Heart right ventricle (tissue), 16 donors: ENCODE data around the gene APLN. TPM values are rescaled to one million over a fixed set of nuclear protein-coding genes. Genes with fewer than 3 reads are reported as not detected.
A peak's percentile ranks its signal among the peaks of the same experiment; 100 is the strongest.

Source experiments
- ATAC-seq, 8 donors: fragments of 200-7000 bp; cut with Tn5 transposase; one replicate each; pipeline ENCODE4 v1.9.1; 2020; ENCODE audit warnings: mild to moderate bottlenecking in 8 of 8, moderate library complexity in 8 of 8, moderate number of reproducible peaks in 1 of 8
- DNase-seq, 2 donors: peaks; one replicate each; pipeline ENCODE4 v3.0.0-alpha.2; 2020
- H3K27ac ChIP-seq, 10 donors: fragments of 200-600 bp; sonication (generic) in 2 of 10; one replicate each; pipeline versions ENCODE4 v1.5.0 to v1.8.0; 2020 to 2022; ENCODE audit warnings: mild to moderate bottlenecking in 3 of 10
- H3K27me3 ChIP-seq, 7 donors: fragments of 200-600 bp; one replicate each; pipeline ENCODE4 v1.8.0; 2021 to 2022; ENCODE audit warnings: mild to moderate bottlenecking in 2 of 7
- H3K36me3 ChIP-seq, 9 donors: fragments of 200-600 bp; sonication (generic) in 1 of 9; one replicate each; pipeline versions ENCODE4 v1.5.0 to v1.8.0; 2020 to 2022; ENCODE audit warnings: mild to moderate bottlenecking in 2 of 9
- H3K4me1 ChIP-seq, 9 donors: fragments of 200-600 bp; sonication (generic) in 1 of 9; one replicate each; pipeline versions ENCODE4 v1.5.0 to v1.8.0; 2020 to 2022; ENCODE audit warnings: mild to moderate bottlenecking in 4 of 9
- H3K4me3 ChIP-seq, 10 donors: fragments of 200-600 bp; sonication (generic) in 2 of 10; one replicate each; pipeline versions ENCODE4 v1.5.0 to v1.8.0; 2020 to 2022; ENCODE audit warnings: mild to moderate bottlenecking in 7 of 10, moderate library complexity in 2 of 10
- H3K9me3 ChIP-seq, 11 donors: fragments of 200-600 bp in 10 of 11; sonication (generic) in 2 of 11; one replicate each; pipeline versions ENCODE4 v1.5.0 to v1.8.0; 2013 to 2022; ENCODE audit warnings: mild to moderate bottlenecking in 2 of 11, control low read depth in 1 of 11, moderate library complexity in 1 of 11
- WGBS, 2 donors: extraction: QIAGEN DNeasy Blood & Tissue Kit; methylation state at CpG; one replicate each; pipeline ENCODE4 v1.1.7; 2013; ENCODE audit warnings: inconsistent platforms in 1 of 2; 5-methylcytosine and 5-hydroxymethylcytosine counted together
- intact Hi-C, 10 donors: fragments of 100-400 bp; cut with DNase I; formaldehyde crosslinking; loops; one replicate each; pipeline versions ENCODE4 v1.11.1 to v1.14.2; 2022
- polyA plus RNA-seq, 2 donors: library from polyadenylated mRNA; stranded (reverse); fragments of 200-250 nt; gene quantifications; one replicate each; pipeline ENCODE4 v1.2.3, GENCODE V29; 2013
- total RNA-seq, 10 donors: library from RNA; stranded (reverse); fragmentation: NEBNext Ultra II Directional in 3 of 10; extraction: Animal tissue kit (Norgen Biotek cat#: 25700) in 3 of 10; gene quantifications; one replicate each; pipeline versions ENCODE4 v1.2.1 to v1.2.4, GENCODE V29; 2021 to 2023
- TF ChIP-seq, protein P1 (sequence below), 9 donors: fragments of 200-600 bp; sonication (generic) in 2 of 9; IDR thresholded peaks; one replicate each; pipeline versions ENCODE4 v1.5.0 to v1.8.0; 2021 to 2022; ENCODE audit warnings: antibody characterized with exemption in 9 of 9, mild to moderate bottlenecking in 5 of 9, moderate library complexity in 1 of 9
- donor health status: Arrhythmogenic right ventricular cardiomyopathy.
- donor health status: ischemic (EF 13 %, LVEDD 7.1; RV severe dilation, severe dysfunction).
- donor health status: healthy with polysubstance abuse.
- donor health status: DM: no; HTN: yes; CAD: no.
- donor health status: DM: no; HTN: no; CAD: no.
- donor health status: ischemic (EF 25% LVEDD 6.9; RV normal size, moderate dysfunction).
- donor health status: ischemic (EF 25% LVEDD 5.7; RV mildly dilated, moderate dysfunction).
- donor health status: healthy.
- donor health status: DM: yes; HTN: yes; CAD: no.
- donor health status: Ischemic cardiomyopathy.
- donor health status: ischemic (EF 35%, LVEDD 5.7; RV mildly dilated, moderate dysfunction).
- donor health status: nonischemic (EF 11% LVEDD 7.7; RV severe dilation, severe dysfunction).
- donor health status: DM: yes; HTN: yes; CAD: no.
- donor health status: PGD.
- donor health status: ischemic (EF 29% LVEDD 5.4; RV normal size, mild dysfunction).
- donor health status: nonischemic (EF 23%, LVEDD 6.1; RV moderate dilation, normal function).

Gene APLN
- total and polyA plus RNA-seq, 12 donors = 2.7 to 44.7 (median 13.3) TPM

DNA sequence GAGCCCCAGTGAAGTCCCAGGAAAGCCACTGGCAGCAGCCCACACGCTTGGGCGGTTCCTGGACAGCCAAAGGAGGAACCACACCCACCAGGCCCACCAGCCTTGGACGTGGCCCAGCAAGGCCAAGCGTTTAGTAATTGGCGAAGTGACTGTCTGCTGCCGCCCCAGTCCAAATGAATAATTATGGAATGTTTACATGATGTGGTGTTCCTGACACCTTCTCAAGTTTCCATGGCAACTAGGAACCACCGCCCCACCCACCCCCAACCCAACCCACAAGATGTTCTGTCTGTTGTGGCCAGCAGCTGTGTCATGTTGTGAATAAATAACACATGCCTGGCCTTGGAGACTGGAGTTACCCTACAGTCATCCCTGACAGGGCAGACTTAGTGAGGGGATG lies 22.3 kb downstream of the APLN start:
- no peaks in the 10 kb centered on the region for H3K27me3 ChIP-seq
- WGBS, 2 donors = 79 to 83% methylated on average over 7 of the region's 7 CpGs
- intact Hi-C loops = loop anchor here in 3 of 10 donors (10.0 kb wide), 3 partner anchors 192 to 212 kb away; partner anchors contain the start of gene ZDHHC9 (in 1 of the 3)
- ATAC-seq = no peak
- no peak overlapping the region for H3K4me3 ChIP-seq
- no peaks in the 10 kb centered on the region for H3K36me3 ChIP-seq
- H3K4me1 ChIP-seq = peaks cover 0 to 15% (median 3%) of the 10 kb centered on the region in 9 donors
- H3K9me3 ChIP-seq = no peaks in the 10 kb centered on the region
- H3K27ac ChIP-seq = no peak overlapping the region
- DNase-seq = no peak
- TF ChIP-seq, protein P1, sequence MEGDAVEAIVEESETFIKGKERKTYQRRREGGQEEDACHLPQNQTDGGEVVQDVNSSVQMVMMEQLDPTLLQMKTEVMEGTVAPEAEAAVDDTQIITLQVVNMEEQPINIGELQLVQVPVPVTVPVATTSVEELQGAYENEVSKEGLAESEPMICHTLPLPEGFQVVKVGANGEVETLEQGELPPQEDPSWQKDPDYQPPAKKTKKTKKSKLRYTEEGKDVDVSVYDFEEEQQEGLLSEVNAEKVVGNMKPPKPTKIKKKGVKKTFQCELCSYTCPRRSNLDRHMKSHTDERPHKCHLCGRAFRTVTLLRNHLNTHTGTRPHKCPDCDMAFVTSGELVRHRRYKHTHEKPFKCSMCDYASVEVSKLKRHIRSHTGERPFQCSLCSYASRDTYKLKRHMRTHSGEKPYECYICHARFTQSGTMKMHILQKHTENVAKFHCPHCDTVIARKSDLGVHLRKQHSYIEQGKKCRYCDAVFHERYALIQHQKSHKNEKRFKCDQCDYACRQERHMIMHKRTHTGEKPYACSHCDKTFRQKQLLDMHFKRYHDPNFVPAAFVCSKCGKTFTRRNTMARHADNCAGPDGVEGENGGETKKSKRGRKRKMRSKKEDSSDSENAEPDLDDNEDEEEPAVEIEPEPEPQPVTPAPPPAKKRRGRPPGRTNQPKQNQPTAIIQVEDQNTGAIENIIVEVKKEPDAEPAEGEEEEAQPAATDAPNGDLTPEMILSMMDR (IDR thresholded peaks at IDR 0.05) = no peak

DNA sequence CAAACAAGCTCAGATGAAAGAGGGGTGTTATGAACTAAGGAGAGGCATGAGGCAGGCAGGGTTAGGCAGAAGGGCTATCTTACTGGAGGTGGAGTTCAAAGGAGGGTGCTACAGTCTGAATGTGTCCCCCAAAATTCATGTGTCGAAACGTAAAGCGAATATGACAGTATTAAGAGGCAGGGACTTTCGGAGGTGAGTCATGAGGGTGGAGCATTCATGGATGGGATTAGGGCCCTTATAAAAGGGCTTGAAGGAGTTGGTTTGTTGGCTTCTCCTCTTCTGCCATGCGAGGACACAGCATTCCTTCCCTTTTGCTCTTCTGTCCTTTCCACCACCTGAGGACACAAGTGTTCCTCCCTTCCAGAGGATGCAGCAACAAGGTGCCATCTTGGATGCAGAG lies 22.9 kb downstream of the APLN start:
- 94 to 100% methylated on average over 5 of the region's 5 CpGs for WGBS, 2 donors
- TF ChIP-seq, protein P1 (IDR thresholded peaks at IDR 0.05) = no peak
- DNase-seq (no peak), ATAC-seq (no peak)
- intact Hi-C loops = loop anchor here in 3 of 10 donors (10.0 kb wide), 3 partner anchors 193 to 213 kb away; partner anchors contain the start of gene ZDHHC9 (in 1 of the 3)
- no peak overlapping the region for H3K4me3 ChIP-seq
- H3K9me3 ChIP-seq = no peaks in the 10 kb centered on the region
- H3K27me3 ChIP-seq = no peaks in the 10 kb centered on the region
- peaks cover 0 to 13% (median 3%) of the 10 kb centered on the region in 9 donors for H3K4me1 ChIP-seq
- no peak overlapping the region for H3K27ac ChIP-seq
- no peaks in the 10 kb centered on the region for H3K36me3 ChIP-seq

DNA sequence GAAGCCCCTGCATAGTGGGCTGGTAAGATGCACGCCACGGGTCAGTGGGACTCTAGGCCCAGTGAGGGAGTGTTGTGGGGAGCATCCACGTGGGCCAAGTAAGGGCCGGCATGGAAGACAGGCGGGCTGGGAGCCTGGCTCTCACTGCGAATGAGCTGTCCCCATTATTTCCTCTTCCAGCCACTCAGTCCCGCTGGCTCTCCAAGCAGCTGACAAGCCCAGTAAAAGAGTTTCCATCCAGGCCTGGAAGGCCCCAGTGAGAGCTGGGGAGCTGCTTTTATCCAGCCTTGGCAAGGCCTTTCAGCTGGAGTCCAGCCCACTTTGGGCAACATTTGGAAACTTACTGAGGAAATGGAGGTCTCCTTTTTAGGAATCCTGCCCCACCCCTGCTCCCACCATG lies 24.9 kb downstream of the APLN start:
- intact Hi-C loops = loop anchor here in 3 of 10 donors (10.0 kb wide), 3 partner anchors 195 to 215 kb away; partner anchors contain the start of gene ZDHHC9 (in 1 of the 3)
- Histone ChIP-seq H3K4me1 (peaks cover 0 to 13% (median 3%) of the 10 kb centered on the region in 9 donors), H3K36me3 (no peaks in the 10 kb centered on the region), H3K4me3 (no peak overlapping the region), H3K27me3 (no peaks in the 10 kb centered on the region), H3K9me3 (no peaks in the 10 kb centered on the region), H3K27ac (peak overlapping the region in 4 of 10 donors; percentile 7 to 73 (median 46))
- ATAC-seq (peak; percentile 50 to 81 (median 74)), DNase-seq (no peak)
- TF ChIP-seq, protein P1 (IDR thresholded peaks at IDR 0.05) = no peak
- WGBS, 2 donors = 41 to 45% methylated on average over 6 to 7 of the region's 7 CpGs

DNA sequence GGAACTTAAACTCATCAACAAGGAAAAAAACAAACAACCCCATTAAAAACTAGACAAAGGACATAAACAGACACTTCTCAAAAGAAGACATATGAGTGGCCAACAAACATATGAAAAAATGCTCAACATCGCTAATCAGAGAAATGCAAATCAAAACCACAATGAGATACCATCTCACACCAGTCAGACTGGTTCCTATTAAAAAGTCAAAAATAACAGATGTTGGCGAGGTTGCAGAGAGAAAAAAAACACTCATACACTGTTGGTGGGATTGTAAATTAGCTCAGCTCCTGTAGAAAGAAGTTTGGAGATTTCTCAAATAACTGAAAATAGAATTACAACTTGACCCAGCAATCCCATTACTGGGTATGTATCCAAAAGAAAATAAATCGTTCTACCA lies 28.7 kb downstream of the APLN start:
- Histone ChIP-seq H3K4me1 (peaks cover 0 to 13% (median 3%) of the 10 kb centered on the region in 9 donors), H3K4me3 (no peak overlapping the region), H3K27me3 (peaks cover 0 to 20% (median 0%) of the 10 kb centered on the region in 7 donors), H3K36me3 (no peaks in the 10 kb centered on the region), H3K27ac (no peak overlapping the region), H3K9me3 (no peaks in the 10 kb centered on the region)
- WGBS, 2 donors = 50 to 77% methylated on average over 3 of the region's 3 CpGs
- DNase-seq (no peak), ATAC-seq (no peak)
- intact Hi-C loops = no loop called here
- TF ChIP-seq, protein P1 (IDR thresholded peaks at IDR 0.05) = no peak
